NCI-H2196 treated with DMSO at 0.1 percent for 48 hours (cell line): Measurements from ENCODE around the gene FOLH1.
"Not testable (repeated sequence)": the region's sequence is repeated elsewhere in the genome, so short reads cannot be mapped to it uniquely, and the experiment has no call there.

Experiments used
- DNase-seq: peaks from one replicate; lab custom pipeline; 2025; ENCODE audit not compliant: unreplicated experiment; lab: John Stamatoyannopoulos, UW

FOLH1 gene

DNA sequence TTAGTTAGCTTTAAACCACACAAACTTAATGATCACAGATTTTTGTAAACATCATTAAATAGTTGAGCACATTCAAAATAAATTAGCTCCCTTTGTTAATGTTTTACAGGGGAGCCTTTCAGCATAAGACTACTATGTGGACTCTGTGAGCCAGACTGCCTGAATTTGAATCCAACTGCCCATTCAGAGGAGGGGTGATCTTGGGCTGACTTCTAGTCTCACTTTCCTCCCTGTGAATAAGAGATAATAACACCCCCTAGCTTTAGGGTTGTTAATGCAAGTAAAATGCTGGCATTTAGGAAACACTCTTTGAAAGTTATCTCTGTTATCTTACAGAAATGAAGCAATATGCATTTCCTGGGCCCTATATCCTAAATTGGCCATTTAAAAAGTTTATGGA lies 23.6 kb downstream of the FOLH1 start:
- not testable (repeated sequence) for DNase-seq

GRCh38 chr11:49177936-49178335 lies 30.5 kb downstream of the FOLH1 start:
- not testable (repeated sequence) for DNase-seq

GRCh38 chr11:49175378-49175777 lies 33.0 kb downstream of the FOLH1 start:
- not testable (repeated sequence) for DNase-seq

DNA sequence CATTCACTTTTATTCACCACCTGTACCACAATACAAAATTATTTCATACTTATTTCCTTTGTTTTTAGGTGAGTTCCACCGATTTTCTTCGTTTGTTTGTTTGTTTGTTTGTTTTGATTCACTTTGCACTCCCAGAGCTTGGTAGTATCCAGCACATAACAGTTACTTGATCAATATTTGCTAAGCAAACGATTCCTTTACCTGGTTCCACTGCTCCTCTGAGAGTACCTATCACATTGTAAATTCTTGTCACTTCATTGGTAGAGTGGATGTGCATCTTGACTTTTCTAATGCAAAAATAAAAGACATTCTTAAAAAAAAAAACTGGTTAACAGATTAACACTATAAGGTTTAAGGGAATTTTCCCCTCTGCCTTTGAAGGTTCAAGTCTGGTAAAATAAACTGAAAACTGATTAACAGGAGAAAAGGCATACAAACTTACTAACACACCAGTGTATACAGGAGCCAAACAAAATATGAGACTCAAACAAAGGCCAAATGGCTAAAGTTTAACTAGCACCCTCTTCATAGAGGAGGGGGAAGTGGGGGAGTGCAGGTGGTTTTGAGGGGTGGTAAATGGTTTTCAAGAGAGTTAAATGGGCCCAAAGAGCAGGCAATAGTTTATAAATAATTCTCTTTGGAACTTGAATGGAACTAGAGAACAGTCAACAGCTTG lies 33.6 kb downstream of the FOLH1 start:
- DNase-seq = not testable (repeated sequence)

GRCh38 chr11:49171613-49172012 lies 36.8 kb downstream of the FOLH1 start:
- not testable (repeated sequence) for DNase-seq

- DNase-seq = not testable (repeated sequence)
These were observed 38.8 kb downstream of the FOLH1 start for GRCh38 chr11:49169579-49169978.

GRCh38 chr11:49168992-49169391 lies 39.4 kb downstream of the FOLH1 start:
- DNase-seq = not testable (repeated sequence)

GRCh38 chr11:49151211-49151610 lies 57.2 kb downstream of the FOLH1 start:
- DNase-seq = no peak

GRCh38 chr11:49102356-49102755 lies 106.0 kb downstream of the FOLH1 start:
- DNase-seq = not testable (repeated sequence)
